ENCODE measurements around the gene LYG1. TPM values are rescaled to one million over a fixed set of nuclear protein-coding genes. Genes with fewer than 3 reads are reported as not detected.

Gene LYG1
- total and polyA plus RNA-seq, 2 of the 13 experiments (the other 11 are each of a cell fraction or from before 2014, with no cell fraction given), result 1.00 to 2.9 TPM

DNA sequence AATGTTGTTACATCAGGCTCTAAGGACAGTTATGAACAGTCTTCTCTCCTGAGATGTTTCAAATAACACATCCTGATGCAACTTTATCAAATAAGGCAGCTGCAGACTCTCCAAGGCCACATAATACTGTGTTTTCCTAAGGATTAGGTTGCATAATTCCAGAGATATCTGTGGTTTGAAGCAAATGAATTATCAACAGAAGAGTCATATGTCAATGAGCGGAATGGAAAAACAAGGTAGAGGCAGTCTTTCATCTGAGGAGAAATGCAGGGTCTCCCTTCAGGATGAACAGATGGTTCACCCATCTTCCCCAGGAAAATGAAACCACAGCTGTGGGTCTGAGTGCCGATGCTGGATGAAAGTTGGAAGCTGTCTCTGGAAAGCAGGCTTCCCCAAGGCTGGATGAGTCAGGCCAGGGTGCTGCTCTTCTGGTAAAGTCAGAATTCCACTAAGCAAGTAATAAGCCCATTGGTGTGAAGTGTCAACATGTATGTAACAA is 22.2 kb downstream of the LYG1 start (continued):
- TF ChIP-seq GRHL1 (CRISPR knock-in tag; conservative IDR thresholded peaks at IDR 0.05) (no peak), ZNF30 (CRISPR knock-in tag; IDR thresholded peaks at IDR 0.05) (no peak), HMG20B (CRISPR knock-in tag; conservative IDR thresholded peaks at IDR 0.05) (peak; percentile 95), EEA1 (CRISPR knock-in tag; IDR thresholded peaks at IDR 0.05; ENCODE audit: borderline replicate concordance) (no peak), ETV6 (CRISPR knock-in tag; conservative IDR thresholded peaks at IDR 0.05) (peak; percentile 55; the same call in 1 of the 2 replicates), EP300 (IDR thresholded peaks at IDR 0.05; ENCODE audit: low read depth in 2 of 2, low read length in 2 of 2) (peak in 1 of 2 experiments; percentile 97; a peak in 2 of 4 replicates), EP300 (CRISPR knock-in tag; IDR thresholded peaks at IDR 0.05; ENCODE audit: borderline replicate concordance) (peak; percentile 98), FOXA3 (CRISPR knock-in tag; IDR thresholded peaks at IDR 0.05) (peak; percentile 99), ELF1 (CRISPR knock-in tag; IDR thresholded peaks at IDR 0.05) (peak; percentile 38), ZNF556 (CRISPR knock-in tag; IDR thresholded peaks at IDR 0.05; ENCODE audit: borderline replicate concordance) (0 out of 2 replicates have a peak, but pooled peaks have one; percentile 74), ATF6 (CRISPR knock-in tag; conservative IDR thresholded peaks at IDR 0.05) (no peak; the same call in 1 of the 2 replicates), ZNF549 (CRISPR knock-in tag; IDR thresholded peaks at IDR 0.05) (no peak), ZNF124 (CRISPR knock-in tag; IDR thresholded peaks at IDR 0.05) (peak; percentile 66; the same call in 1 of the 2 replicates)
- TF ChIP-seq, protein P1, sequence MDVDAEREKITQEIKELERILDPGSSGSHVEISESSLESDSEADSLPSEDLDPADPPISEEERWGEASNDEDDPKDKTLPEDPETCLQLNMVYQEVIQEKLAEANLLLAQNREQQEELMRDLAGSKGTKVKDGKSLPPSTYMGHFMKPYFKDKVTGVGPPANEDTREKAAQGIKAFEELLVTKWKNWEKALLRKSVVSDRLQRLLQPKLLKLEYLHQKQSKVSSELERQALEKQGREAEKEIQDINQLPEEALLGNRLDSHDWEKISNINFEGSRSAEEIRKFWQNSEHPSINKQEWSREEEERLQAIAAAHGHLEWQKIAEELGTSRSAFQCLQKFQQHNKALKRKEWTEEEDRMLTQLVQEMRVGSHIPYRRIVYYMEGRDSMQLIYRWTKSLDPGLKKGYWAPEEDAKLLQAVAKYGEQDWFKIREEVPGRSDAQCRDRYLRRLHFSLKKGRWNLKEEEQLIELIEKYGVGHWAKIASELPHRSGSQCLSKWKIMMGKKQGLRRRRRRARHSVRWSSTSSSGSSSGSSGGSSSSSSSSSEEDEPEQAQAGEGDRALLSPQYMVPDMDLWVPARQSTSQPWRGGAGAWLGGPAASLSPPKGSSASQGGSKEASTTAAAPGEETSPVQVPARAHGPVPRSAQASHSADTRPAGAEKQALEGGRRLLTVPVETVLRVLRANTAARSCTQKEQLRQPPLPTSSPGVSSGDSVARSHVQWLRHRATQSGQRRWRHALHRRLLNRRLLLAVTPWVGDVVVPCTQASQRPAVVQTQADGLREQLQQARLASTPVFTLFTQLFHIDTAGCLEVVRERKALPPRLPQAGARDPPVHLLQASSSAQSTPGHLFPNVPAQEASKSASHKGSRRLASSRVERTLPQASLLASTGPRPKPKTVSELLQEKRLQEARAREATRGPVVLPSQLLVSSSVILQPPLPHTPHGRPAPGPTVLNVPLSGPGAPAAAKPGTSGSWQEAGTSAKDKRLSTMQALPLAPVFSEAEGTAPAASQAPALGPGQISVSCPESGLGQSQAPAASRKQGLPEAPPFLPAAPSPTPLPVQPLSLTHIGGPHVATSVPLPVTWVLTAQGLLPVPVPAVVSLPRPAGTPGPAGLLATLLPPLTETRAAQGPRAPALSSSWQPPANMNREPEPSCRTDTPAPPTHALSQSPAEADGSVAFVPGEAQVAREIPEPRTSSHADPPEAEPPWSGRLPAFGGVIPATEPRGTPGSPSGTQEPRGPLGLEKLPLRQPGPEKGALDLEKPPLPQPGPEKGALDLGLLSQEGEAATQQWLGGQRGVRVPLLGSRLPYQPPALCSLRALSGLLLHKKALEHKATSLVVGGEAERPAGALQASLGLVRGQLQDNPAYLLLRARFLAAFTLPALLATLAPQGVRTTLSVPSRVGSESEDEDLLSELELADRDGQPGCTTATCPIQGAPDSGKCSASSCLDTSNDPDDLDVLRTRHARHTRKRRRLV (CRISPR knock-in tag; IDR thresholded peaks at IDR 0.05), result no peak
- TF ChIP-seq, protein P2, sequence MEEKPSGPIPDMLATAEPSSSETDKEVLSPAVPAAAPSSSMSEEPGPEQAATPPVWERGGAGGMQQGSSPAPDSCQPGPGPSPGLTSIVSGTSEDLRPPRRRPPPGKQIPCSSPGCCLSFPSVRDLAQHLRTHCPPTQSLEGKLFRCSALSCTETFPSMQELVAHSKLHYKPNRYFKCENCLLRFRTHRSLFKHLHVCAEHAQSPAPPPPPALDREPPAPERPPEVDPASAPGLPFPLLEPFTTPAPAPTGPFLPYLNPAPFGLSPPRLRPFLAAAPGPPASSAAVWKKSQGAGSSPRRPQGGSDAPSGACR (CRISPR knock-in tag; IDR thresholded peaks at IDR 0.05), result peak; percentile 45; the same call in 1 of the 2 replicates
- TF ChIP-seq, protein P3, sequence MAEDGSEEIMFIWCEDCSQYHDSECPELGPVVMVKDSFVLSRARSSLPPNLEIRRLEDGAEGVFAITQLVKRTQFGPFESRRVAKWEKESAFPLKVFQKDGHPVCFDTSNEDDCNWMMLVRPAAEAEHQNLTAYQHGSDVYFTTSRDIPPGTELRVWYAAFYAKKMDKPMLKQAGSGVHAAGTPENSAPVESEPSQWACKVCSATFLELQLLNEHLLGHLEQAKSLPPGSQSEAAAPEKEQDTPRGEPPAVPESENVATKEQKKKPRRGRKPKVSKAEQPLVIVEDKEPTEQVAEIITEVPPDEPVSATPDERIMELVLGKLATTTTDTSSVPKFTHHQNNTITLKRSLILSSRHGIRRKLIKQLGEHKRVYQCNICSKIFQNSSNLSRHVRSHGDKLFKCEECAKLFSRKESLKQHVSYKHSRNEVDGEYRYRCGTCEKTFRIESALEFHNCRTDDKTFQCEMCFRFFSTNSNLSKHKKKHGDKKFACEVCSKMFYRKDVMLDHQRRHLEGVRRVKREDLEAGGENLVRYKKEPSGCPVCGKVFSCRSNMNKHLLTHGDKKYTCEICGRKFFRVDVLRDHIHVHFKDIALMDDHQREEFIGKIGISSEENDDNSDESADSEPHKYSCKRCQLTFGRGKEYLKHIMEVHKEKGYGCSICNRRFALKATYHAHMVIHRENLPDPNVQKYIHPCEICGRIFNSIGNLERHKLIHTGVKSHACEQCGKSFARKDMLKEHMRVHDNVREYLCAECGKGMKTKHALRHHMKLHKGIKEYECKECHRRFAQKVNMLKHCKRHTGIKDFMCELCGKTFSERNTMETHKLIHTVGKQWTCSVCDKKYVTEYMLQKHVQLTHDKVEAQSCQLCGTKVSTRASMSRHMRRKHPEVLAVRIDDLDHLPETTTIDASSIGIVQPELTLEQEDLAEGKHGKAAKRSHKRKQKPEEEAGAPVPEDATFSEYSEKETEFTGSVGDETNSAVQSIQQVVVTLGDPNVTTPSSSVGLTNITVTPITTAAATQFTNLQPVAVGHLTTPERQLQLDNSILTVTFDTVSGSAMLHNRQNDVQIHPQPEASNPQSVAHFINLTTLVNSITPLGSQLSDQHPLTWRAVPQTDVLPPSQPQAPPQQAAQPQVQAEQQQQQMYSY (CRISPR knock-in tag; IDR thresholded peaks at IDR 0.05), result no peak
